Skeletal muscle satellite cell (primary cell): ENCODE measurements around the gene USP28.

Experiments
- H3K27me3 ChIP-seq: 2 replicates; pipeline ENCODE4 v1.7.0; 2013; ENCODE audit warnings: low read length; ENCODE audit not compliant: control insufficient read depth, insufficient read depth
- H3K36me3 ChIP-seq: 2 replicates; pipeline ENCODE4 v1.7.0; 2013; ENCODE audit warnings: mild to moderate bottlenecking, control low read depth, low read length; ENCODE audit not compliant: insufficient read depth
- H3K4me1 ChIP-seq: 2 replicates; pipeline ENCODE4 v1.7.0; 2013; ENCODE audit warnings: low read length; ENCODE audit not compliant: control insufficient read depth, insufficient read depth
- H3K4me2 ChIP-seq: 2 replicates; pipeline ENCODE4 v1.7.0; 2013; ENCODE audit warnings: mild to moderate bottlenecking, low read length
- H3K4me3 ChIP-seq: 2 replicates; pipeline ENCODE4 v1.7.0; 2013; ENCODE audit warnings: low read length
- H3K9ac ChIP-seq: 2 replicates; pipeline ENCODE4 v1.7.0; 2013; ENCODE audit warnings: mild to moderate bottlenecking, low read depth, low read length, moderate library complexity
- H3K9me3 ChIP-seq: replicated peaks from 2 replicates; pipeline ENCODE4 v1.7.0; 2013; ENCODE audit warnings: mild to moderate bottlenecking, control low read depth, low read length

The USP28 gene

GRCh38 chr11:113828191-113828590, 47.2 kb downstream of the USP28 start:
- H3K9ac ChIP-seq, result no peak overlapping the region
- no peak overlapping the region for H3K4me2 ChIP-seq
- no peak overlapping the region for H3K4me3 ChIP-seq
- no peaks in the 10 kb centered on the region for H3K27me3 ChIP-seq
- no peaks in the 10 kb centered on the region for H3K36me3 ChIP-seq
- H3K9me3 ChIP-seq, result no peaks in the 10 kb centered on the region
- H3K4me1 ChIP-seq, result no peaks in the 10 kb centered on the region

GRCh38 chr11:113827477-113827876, 47.9 kb downstream of the USP28 start:
- Histone ChIP-seq H3K9me3 (no peaks in the 10 kb centered on the region), H3K4me1 (no peaks in the 10 kb centered on the region), H3K9ac (no peak overlapping the region), H3K36me3 (no peaks in the 10 kb centered on the region), H3K4me3 (no peak overlapping the region), H3K4me2 (no peak overlapping the region), H3K27me3 (no peaks in the 10 kb centered on the region)

DNA sequence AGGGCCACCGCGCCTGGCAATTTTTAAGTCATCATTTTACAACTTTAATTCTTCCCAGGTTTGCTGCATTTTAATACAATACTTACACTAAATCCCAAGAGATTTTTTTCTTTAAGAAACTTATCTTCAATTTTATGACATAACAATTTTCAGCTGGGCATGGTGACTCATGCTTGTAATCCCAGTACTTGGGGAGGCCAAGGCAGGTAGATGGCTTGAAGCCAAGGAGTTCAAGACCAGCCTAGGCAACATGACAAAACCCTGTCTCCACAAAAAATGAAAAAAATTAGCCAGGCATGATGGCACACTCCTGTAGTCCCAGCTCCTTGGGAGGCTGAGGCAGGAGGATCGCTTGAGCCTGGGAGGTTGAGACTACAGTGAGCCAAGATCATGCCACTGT, 56.9 kb downstream of the USP28 start:
- Histone ChIP-seq H3K9ac (no peak overlapping the region), H3K36me3 (peaks cover 3% of the 10 kb centered on the region)

DNA sequence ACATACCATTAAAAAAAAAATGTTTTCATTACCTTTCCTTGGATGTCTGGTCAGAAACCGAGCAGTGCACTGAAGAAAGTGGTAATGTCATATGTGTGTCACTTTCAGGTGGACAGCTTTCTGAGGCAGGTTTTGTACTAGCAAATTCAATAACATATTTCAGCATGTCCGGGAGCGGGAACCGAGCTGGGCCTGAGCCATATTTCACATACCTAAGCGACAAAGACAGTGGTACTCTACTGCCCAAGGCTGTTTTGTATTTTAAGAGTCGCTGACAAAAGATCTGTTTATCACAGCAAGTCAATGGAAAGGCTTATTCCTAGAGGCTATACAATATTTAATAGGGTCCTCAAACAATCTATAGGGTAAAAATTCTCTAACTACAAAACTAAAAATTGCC, 57.7 kb downstream of the USP28 start:
- Histone ChIP-seq H3K36me3 (peaks cover 3% of the 10 kb centered on the region), H3K27me3 (no peaks in the 10 kb centered on the region), H3K4me2 (no peak overlapping the region), H3K4me1 (no peaks in the 10 kb centered on the region), H3K9ac (no peak overlapping the region), H3K4me3 (no peak overlapping the region), H3K9me3 (no peaks in the 10 kb centered on the region)

More for the DNA sequence above, 56.9 kb downstream of the USP28 start:
- Histone ChIP-seq H3K27me3 (no peaks in the 10 kb centered on the region), H3K4me1 (no peaks in the 10 kb centered on the region), H3K4me2 (no peak overlapping the region), H3K9me3 (no peaks in the 10 kb centered on the region), H3K4me3 (no peak overlapping the region)

DNA sequence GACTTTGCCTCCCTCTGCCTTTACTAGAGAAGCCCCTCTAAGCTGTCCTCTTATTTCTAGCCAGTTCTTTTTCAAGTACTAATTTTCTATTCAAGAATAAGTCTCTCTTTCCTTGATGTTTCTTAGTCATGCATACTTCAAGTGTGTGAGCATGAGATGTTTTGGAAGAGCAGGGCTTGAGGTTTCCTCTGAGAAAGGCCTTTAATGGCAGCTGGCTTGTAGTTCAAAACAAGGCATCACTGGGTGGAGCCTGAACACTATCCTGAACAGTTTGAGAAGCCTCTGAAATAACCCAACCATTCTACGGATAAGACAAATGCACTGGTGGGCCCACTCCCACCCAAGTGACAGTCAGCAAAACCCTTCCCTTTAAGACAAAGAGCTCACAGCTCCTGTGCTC, 58.2 kb downstream of the USP28 start:
- no peak overlapping the region for H3K4me3 ChIP-seq
- no peaks in the 10 kb centered on the region for H3K27me3 ChIP-seq
- no peak overlapping the region for H3K9ac ChIP-seq
- no peaks in the 10 kb centered on the region for H3K4me1 ChIP-seq
- no peaks in the 10 kb centered on the region for H3K9me3 ChIP-seq
- peaks cover 3% of the 10 kb centered on the region for H3K36me3 ChIP-seq
- H3K4me2 ChIP-seq, result no peak overlapping the region

GRCh38 chr11:113814181-113814580, 61.2 kb downstream of the USP28 start:
- Histone ChIP-seq H3K9ac (no peak overlapping the region), H3K9me3 (no peaks in the 10 kb centered on the region), H3K4me2 (no peak overlapping the region), H3K4me1 (no peaks in the 10 kb centered on the region), H3K36me3 (no peaks in the 10 kb centered on the region), H3K27me3 (no peaks in the 10 kb centered on the region), H3K4me3 (no peak overlapping the region)

- Histone ChIP-seq H3K9me3 (no peaks in the 10 kb centered on the region), H3K4me1 (no peaks in the 10 kb centered on the region), H3K9ac (no peak overlapping the region), H3K4me2 (no peak overlapping the region), H3K27me3 (no peaks in the 10 kb centered on the region), H3K4me3 (no peak overlapping the region), H3K36me3 (peaks cover 12% of the 10 kb centered on the region)
Observed at GRCh38 chr11:113808931-113809330, 66.4 kb downstream of the USP28 start.

DNA sequence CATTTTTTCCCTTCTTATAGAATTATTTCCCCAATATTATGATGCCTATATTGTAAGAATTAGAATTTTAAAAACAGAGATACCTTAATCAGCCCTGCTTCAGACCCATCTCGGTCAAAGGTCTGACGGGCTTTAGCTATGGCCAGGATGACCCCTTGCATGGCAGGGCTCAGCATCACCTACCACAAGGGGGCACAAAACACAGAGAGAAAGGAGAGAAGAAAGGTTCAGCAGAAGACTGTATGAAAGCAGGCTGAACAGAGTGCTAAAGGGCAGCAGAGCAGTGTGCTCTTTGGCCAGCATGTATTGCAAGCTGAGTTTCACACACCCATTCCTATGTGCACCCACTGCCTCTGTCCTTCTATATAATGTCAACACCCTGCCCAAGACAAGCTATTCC, 69.0 kb downstream of the USP28 start:
- no peaks in the 10 kb centered on the region for H3K4me1 ChIP-seq
- H3K27me3 ChIP-seq, result no peaks in the 10 kb centered on the region
- peaks cover 22% of the 10 kb centered on the region for H3K36me3 ChIP-seq
- H3K9me3 ChIP-seq, result no peaks in the 10 kb centered on the region
- no peak overlapping the region for H3K4me3 ChIP-seq
- H3K4me2 ChIP-seq, result no peak overlapping the region
- H3K9ac ChIP-seq, result no peak overlapping the region

DNA sequence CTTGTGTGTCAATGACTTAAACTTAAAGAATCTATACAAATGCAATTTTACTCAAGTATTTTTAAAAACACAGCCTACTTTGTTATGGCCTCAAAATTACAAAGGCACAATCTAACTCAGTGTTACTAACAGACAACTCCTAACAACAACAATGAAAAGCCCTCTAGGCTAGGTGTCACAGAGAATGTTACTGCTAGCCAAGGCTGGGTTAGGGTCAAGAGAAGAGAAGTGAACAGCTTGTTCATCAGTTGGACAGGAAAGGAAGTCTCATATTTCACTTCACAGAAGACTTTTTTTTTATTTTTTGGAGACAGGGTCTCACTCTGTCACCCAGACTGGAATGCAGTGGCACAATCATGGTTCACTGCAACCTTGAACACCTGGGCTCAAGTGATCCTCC, 69.7 kb downstream of the USP28 start:
- Histone ChIP-seq H3K4me3 (no peak overlapping the region), H3K27me3 (no peaks in the 10 kb centered on the region), H3K9me3 (no peaks in the 10 kb centered on the region), H3K36me3 (peaks cover 26% of the 10 kb centered on the region), H3K4me1 (no peaks in the 10 kb centered on the region), H3K4me2 (no peak overlapping the region), H3K9ac (no peak overlapping the region)

DNA sequence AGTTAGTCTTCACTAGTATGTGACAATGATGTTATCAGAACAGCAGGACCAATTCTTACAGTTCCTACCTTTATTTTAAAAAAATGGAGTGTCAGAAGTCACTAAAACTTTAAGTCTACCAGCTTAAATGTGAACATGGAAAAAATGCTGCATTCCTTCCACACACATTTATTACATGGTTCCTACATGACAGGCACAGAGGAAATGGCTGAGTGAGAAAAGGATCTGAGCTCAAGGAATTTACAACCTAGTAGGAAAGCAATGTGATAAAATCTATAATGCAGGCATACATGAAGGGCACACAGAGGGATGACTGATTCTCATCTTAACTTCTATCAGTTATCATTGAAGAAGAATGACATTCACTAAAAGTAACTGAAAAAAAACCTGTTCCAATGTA, 72.8 kb downstream of the USP28 start:
- Histone ChIP-seq H3K27me3 (no peaks in the 10 kb centered on the region), H3K4me2 (no peak overlapping the region), H3K4me3 (no peak overlapping the region), H3K9me3 (no peaks in the 10 kb centered on the region), H3K4me1 (no peaks in the 10 kb centered on the region), H3K36me3 (peaks cover 22% of the 10 kb centered on the region), H3K9ac (no peak overlapping the region)

GRCh38 chr11:113796663-113797259, 78.6 kb downstream of the USP28 start:
- no peak overlapping the region for H3K9ac ChIP-seq
- H3K4me1 ChIP-seq, result no peaks in the 10 kb centered on the region
- H3K36me3 ChIP-seq, result peaks cover 14% of the 10 kb centered on the region
- H3K4me2 ChIP-seq, result no peak overlapping the region
- H3K9me3 ChIP-seq, result no peaks in the 10 kb centered on the region
- no peaks in the 10 kb centered on the region for H3K27me3 ChIP-seq
- H3K4me3 ChIP-seq, result no peak overlapping the region

GRCh38 chr11:113789675-113790320, 85.6 kb downstream of the USP28 start:
- Histone ChIP-seq H3K27me3 (peaks cover 6% of the 10 kb centered on the region), H3K9me3 (no peaks in the 10 kb centered on the region), H3K36me3 (no peaks in the 10 kb centered on the region), H3K9ac (no peak overlapping the region), H3K4me1 (no peaks in the 10 kb centered on the region), H3K4me2 (no peak overlapping the region), H3K4me3 (no peak overlapping the region)
